Measurements from ENCODE around the gene GCNT4.
"Not testable (repeated sequence)": the region's sequence is repeated elsewhere in the genome, so short reads cannot be mapped to it uniquely, and the experiment has no call there.

The GCNT4 gene, protein sequence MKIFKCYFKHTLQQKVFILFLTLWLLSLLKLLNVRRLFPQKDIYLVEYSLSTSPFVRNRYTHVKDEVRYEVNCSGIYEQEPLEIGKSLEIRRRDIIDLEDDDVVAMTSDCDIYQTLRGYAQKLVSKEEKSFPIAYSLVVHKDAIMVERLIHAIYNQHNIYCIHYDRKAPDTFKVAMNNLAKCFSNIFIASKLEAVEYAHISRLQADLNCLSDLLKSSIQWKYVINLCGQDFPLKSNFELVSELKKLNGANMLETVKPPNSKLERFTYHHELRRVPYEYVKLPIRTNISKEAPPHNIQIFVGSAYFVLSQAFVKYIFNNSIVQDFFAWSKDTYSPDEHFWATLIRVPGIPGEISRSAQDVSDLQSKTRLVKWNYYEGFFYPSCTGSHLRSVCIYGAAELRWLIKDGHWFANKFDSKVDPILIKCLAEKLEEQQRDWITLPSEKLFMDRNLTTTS
- 39.3 to 90.1 reads per million in 2 donors for total RNA-seq

- peak in 4 of 5 experiments; percentile 17 to 49 (median 32) for DNase-seq
These were observed at the start of gene GCNT4 for GRCh38 chr5:75052192-75053053. GCNT4 (minus strand) TSS chr5:75052558; CDS start chr5:75030037, 22,521 bp downstream.

DNA sequence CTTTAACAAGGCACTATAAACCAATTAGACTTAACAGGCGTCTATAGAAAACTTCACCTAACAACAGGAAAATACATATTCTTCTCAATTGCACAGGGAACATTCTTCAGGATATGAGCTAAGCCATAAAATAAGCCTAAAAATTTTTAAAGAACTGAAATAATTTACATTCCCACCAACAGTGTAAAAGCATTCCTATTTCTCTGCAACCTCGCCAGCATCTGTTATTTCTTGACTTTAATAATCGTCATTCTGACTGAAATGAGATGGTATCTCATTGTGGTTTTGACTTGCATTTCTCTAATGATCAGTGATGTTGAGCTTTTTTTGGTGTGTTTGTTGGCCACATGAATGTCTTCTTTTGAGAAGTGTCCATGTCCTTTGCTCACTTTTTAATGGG, 43.6 kb upstream of the GCNT4 start:
- DNase-seq = peak in 1 of 5 experiments; percentile 16

GRCh38 chr5:75091597-75091996, 39.2 kb upstream of the GCNT4 start:
- DNase-seq = no peak

GRCh38 chr5:75089662-75090061, 37.3 kb upstream of the GCNT4 start:
- no peak for DNase-seq

DNA sequence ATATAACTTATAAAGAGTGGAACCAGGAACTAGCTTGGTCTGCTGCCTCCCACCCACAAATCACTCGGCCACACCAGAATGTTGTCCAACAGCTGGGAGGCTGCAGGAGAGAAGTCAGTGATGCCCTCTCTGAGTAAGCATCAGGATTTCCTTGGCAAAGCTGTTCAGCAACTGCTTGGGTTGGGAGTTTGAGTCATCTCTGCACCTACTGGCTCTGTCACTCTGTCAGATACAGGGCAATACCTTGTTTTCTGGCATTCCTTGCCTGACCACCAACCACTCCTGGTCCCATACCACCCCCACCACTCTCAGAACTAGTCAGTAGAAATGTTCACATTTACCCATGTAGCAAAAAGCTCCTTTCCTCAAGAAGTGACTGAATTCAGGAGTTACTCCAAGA, 36.8 kb upstream of the GCNT4 start:
- DNase-seq = peak in 1 of 5 experiments; percentile 39

- no peak for DNase-seq
These were observed 36.3 kb upstream of the GCNT4 start for GRCh38 chr5:75088648-75089047.

GRCh38 chr5:75081510-75081909, 29.2 kb upstream of the GCNT4 start:
- DNase-seq = no peak

- not testable (repeated sequence) for DNase-seq
These were observed 27.0 kb upstream of the GCNT4 start for GRCh38 chr5:75079346-75079745.

GRCh38 chr5:75078027-75078426, 25.7 kb upstream of the GCNT4 start:
- DNase-seq = peak in 2 of 5 experiments; percentile 17 to 79

GRCh38 chr5:75072061-75072460, 19.7 kb upstream of the GCNT4 start:
- DNase-seq = no peak

DNA sequence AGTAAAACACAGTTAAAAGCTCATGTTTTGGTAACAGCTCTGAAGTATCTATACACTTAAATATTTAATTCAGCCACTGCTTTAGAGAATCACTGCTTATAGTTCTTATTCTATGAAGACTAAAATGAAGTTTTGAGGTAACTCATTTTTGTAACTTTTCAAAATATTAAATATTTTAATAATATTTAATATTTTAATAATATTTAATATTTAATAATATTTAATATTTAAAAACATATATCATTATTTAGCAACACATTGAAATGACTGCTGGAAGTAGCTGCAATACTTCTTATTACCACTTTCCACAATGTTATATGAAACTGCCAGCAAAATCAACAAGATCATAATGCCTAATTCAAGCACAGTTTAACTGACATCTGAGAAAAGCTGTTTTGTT, 18.7 kb upstream of the GCNT4 start:
- DNase-seq = no peak

- no peak for DNase-seq
These were observed 15.1 kb upstream of the GCNT4 start for GRCh38 chr5:75067434-75067833.

- no peak for DNase-seq
These were observed 10.7 kb upstream of the GCNT4 start for GRCh38 chr5:75062925-75063531.

- peak in 3 of 5 experiments; percentile 26 to 77 (median 44) for DNase-seq
These were observed 7.7 kb upstream of the GCNT4 start for GRCh38 chr5:75059912-75060545.

DNA sequence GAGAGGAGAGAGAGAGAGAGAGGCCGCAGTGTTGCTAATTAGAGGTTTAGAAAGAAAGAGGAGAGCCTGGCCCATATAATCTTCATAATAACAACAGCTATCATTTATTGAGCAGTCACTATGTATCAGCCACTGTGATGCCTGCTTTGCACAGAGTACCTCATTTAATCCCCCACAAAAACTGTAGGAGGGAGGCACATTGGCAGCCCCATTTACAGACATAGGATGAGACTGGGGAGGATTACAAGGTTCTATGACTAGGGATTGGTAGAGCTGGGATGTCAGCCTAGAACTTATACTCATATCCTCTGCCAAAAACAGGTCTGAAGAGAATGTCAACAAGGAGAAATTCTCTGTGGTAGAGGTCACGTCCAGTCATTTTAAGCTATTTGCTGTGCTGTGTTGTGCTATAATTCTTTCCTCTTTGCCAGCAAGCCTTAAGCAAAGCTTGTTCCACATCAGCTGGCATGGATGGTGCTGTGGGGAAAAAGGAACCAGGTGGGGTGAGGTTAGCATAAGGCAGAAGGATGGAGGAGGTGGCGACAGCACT, 6.7 kb upstream of the GCNT4 start:
- no peak for DNase-seq

DNA sequence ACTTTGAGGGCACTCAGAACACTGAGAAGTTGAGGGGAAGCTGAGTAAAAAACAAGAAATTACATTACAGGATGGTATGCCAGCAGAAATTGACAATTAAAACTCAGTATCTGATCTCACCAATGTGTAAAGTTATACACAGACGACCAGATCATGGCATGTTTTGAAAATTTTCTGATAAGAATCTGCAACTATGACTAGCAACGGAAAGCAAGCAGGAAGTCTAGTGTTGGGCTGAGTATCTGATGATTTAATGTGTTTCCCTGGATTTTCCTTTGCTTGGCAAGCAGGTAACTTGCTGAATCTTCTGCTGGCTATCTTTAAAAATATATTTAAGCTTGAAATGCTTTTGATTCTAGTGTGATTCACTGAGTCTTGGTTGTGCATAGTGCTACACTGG, 5.2 kb upstream of the GCNT4 start:
- DNase-seq = peak in 1 of 5 experiments; percentile 74

DNA sequence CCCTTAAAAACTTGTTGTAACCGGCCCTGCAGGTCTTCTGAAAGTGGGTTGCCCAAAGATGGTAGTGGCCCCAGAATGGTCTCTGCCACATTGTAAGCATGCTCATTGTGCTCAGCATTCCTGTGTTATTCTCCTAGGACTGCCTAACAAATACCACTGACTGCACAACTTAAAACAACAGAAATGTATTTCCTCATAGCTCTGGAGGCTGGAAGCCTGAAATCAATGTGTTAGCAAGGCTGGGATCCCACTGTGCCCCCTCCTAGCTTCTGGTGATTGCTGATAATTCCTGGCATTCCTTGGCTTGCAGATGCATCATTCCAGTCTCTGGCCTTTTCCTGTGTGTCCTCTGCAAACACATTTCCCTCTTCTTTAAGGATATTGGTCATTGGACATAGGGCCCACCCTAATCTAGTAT, 3.4 kb upstream of the GCNT4 start:
- no peak for DNase-seq

DNA sequence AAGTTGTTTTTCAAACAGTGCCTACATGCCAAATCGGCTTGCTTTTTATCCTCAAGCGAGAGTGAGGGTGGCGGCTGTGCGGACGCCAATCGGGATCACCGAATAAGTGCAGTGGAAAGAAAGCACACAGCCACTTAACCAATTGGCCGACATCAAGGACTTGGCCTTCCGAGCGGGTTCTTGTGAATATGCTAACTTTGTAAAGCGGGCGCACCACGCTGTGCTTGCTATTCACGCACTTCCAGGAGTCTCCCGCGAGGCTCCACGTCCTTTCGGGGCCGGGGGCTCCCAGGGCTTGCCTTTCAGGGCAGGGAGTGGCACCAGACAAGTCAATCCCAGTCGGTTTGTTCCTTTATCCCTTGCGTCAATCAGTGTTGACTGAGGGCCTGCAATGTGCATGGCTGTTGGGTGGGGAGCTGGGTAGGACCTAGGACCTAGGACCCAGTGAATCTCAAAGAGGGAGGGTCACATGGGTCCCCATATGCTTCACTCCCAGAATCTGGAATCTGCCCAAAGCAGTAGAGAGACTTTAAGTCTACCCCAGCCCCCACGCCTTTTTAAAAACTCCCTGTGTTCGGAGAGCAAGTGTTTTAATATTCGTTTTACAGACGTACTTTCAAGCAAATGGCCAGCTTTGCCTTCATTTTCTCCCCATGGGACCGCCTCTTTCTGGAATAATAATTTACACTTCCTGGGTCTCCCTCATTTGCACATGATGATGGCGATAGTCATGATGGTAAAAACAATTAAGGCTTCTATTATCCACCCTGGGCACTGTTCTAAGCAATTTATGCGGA, 2.0 kb upstream of the GCNT4 start:
- DNase-seq = no peak

DNA sequence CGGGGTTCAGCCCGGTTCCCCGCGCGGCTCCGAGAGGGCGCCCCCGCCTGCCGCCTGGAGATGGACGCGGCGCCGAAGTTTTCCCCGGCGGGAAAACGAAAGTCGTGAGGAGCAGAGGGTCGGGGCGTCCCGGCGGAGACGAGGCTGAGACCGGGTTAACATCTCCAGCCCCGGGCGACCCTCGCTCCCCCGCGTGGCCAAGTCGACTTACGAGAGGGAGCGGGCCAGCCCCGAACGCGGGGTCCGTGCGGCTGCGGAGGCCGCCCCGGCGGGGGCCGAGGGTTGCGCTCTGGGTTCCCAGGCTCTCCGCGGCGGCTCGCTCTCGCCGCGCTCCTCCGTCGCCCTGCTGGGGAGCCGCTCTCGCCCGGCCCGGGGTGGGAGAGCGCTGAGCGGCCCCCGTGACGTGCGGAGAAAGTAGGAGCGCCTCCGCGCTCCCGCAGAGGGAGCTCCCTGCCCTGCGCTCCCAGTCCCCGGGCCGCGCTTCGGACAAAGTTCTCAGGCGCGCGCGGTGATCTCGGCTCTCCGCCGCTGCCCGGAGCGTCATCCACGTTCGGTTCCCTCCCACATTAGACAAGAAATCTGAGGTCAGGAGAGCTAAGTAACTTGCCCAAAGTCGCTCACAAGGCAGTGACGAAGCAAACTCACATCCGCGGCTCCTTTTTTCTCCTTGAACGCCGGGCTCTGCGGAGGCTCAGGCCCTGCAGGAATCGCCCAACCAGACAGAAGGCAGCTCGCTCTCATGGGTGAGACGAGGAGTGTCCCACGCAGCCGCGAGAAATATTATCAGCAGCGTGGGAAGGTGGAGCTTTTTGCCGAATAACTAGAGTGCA, 1.2 kb upstream of the GCNT4 start:
- peak in 4 of 5 experiments; percentile 31 to 75 (median 46) for DNase-seq

DNA sequence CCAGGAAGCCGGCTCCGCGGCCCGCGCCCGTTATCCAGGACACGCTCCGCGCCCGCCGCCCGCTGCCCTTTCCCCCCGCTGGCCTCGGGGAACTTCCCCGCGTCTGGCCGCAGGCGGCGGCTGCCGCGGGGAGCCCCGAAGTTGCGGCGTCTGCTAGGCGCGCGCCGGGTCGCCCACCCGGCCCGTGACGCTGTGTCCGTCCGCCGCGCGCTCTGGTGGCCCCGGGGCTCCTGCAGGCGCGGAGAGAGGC, 621 bp upstream of the GCNT4 start:
- DNase-seq = peak in 3 of 5 experiments; percentile 27 to 45 (median 27)

All from T-helper 2 cell (primary cell).